ENCODE measurements around the gene NELL1. TPM values are rescaled to one million over a fixed set of nuclear protein-coding genes. Genes with fewer than 3 reads are reported as not detected.

The NELL1 gene
- total RNA-seq, 1 experiment from 2014 or later: not detected

GRCh38 chr11:20661850-20662249, 7.5 kb upstream of the NELL1 start:
- POLR2A ChIA-PET: no interaction called here
- no peak for TF ChIP-seq CTCF (IDR thresholded peaks at IDR 0.05; ENCODE audit: insufficient read depth in 1 of 2, low read depth in 1 of 2, low read length in 1 of 2, severe bottlenecking in 1 of 2, unreplicated experiment in 1 of 2)
- Mint-ChIP-seq H3K4me1 (ENCODE audit: low read depth, unreplicated experiment) (no peaks in the 10 kb centered on the region), H3K36me3 (ENCODE audit: insufficient read depth, unreplicated experiment) (no peaks in the 10 kb centered on the region), H3K27me3 (ENCODE audit: insufficient read depth, unreplicated experiment) (peaks cover 3% of the 10 kb centered on the region), H3K9me3 (ENCODE audit: unreplicated experiment) (no peaks in the 10 kb centered on the region), H3K4me3 (ENCODE audit: unreplicated experiment) (no peak overlapping the region), H3K27ac (ENCODE audit: unreplicated experiment) (no peak overlapping the region)
- no TSS peak for BruUV-seq (replicated peaks)
- intact Hi-C loops (cut with micrococcal nuclease; ENCODE audit: unreplicated experiment): no loop called here
- DNase-seq: no peak
- CTCF ChIA-PET: no interaction called here
- Histone ChIP-seq H3K4me3 (ENCODE audit: low read depth, low read length) (no peak overlapping the region), H3K27me3 (replicated peaks; ENCODE audit: control insufficient read depth, insufficient read depth, low read length) (no peaks in the 10 kb centered on the region), H3K9me3 (no peaks in the 10 kb centered on the region), H3K4me1 (0 out of 2 replicates have a peak, but pooled peaks cover 7% of the 10 kb centered on the region), H3K36me3 (ENCODE audit: control insufficient read depth, insufficient read depth, low read length) (no peaks in the 10 kb centered on the region)

GRCh38 chr11:20668131-20668809, 1.1 kb upstream of the NELL1 start:
- BruUV-seq (replicated peaks): no TSS peak
- ChIA-PET POLR2A (no interaction called here), CTCF (no interaction called here)
- DNase-seq: no peak
- H3K27me3 ChIP-seq (replicated peaks; ENCODE audit: control insufficient read depth, insufficient read depth, low read length): no peaks in the 10 kb centered on the region
- H3K9me3 ChIP-seq: no peaks in the 10 kb centered on the region
- no peaks in the 10 kb centered on the region for H3K9me3 Mint-ChIP-seq (ENCODE audit: unreplicated experiment)
- H3K27me3 Mint-ChIP-seq (ENCODE audit: insufficient read depth, unreplicated experiment): peaks cover 19% of the 10 kb centered on the region
- intact Hi-C loops (cut with micrococcal nuclease; ENCODE audit: unreplicated experiment): no loop called here
- no peak for TF ChIP-seq CTCF (IDR thresholded peaks at IDR 0.05; ENCODE audit: insufficient read depth in 1 of 2, low read depth in 1 of 2, low read length in 1 of 2, severe bottlenecking in 1 of 2, unreplicated experiment in 1 of 2)
- H3K4me1 ChIP-seq: no peaks in the 10 kb centered on the region
- H3K4me1 Mint-ChIP-seq (ENCODE audit: low read depth, unreplicated experiment): no peaks in the 10 kb centered on the region
- H3K4me3 Mint-ChIP-seq (ENCODE audit: unreplicated experiment): no peak overlapping the region
- H3K4me3 ChIP-seq (ENCODE audit: low read depth, low read length): no peak overlapping the region
- no peaks in the 10 kb centered on the region for H3K36me3 Mint-ChIP-seq (ENCODE audit: insufficient read depth, unreplicated experiment)
- no peaks in the 10 kb centered on the region for H3K36me3 ChIP-seq (ENCODE audit: control insufficient read depth, insufficient read depth, low read length)
- H3K27ac Mint-ChIP-seq (ENCODE audit: unreplicated experiment): no peak overlapping the region

GRCh38 chr11:20669820-20670684, 666 bp downstream of the NELL1 start:
- CTCF ChIA-PET: no interaction called here
- Mint-ChIP-seq H3K4me1 (ENCODE audit: low read depth, unreplicated experiment) (no peaks in the 10 kb centered on the region), H3K27me3 (ENCODE audit: insufficient read depth, unreplicated experiment) (peaks cover 19% of the 10 kb centered on the region), H3K4me3 (ENCODE audit: unreplicated experiment) (no peak overlapping the region), H3K27ac (ENCODE audit: unreplicated experiment) (no peak overlapping the region), H3K9me3 (ENCODE audit: unreplicated experiment) (no peaks in the 10 kb centered on the region), H3K36me3 (ENCODE audit: insufficient read depth, unreplicated experiment) (no peaks in the 10 kb centered on the region)
- no peak for TF ChIP-seq CTCF (IDR thresholded peaks at IDR 0.05; ENCODE audit: insufficient read depth in 1 of 2, low read depth in 1 of 2, low read length in 1 of 2, severe bottlenecking in 1 of 2, unreplicated experiment in 1 of 2)
- no peaks in the 10 kb centered on the region for H3K4me1 ChIP-seq
- POLR2A ChIA-PET: no interaction called here
- H3K4me3 ChIP-seq (ENCODE audit: low read depth, low read length): no peak overlapping the region
- intact Hi-C loops (cut with micrococcal nuclease; ENCODE audit: unreplicated experiment): no loop called here
- DNase-seq: no peak
- H3K9me3 ChIP-seq: no peaks in the 10 kb centered on the region
- H3K27me3 ChIP-seq (replicated peaks; ENCODE audit: control insufficient read depth, insufficient read depth, low read length): no peaks in the 10 kb centered on the region
- no TSS peak for BruUV-seq (replicated peaks)
- H3K36me3 ChIP-seq (ENCODE audit: control insufficient read depth, insufficient read depth, low read length): no peaks in the 10 kb centered on the region

Data from Caco-2 (cell line).